Smooth muscle cell (in vitro differentiated cells): ENCODE measurements around the gene SYNPR. TPM values are rescaled to one million over a fixed set of nuclear protein-coding genes. Genes with fewer than 3 reads are reported as not detected.

ENCODE experiments used
- DNase-seq: peaks from one replicate; lab custom pipeline; 2025; ENCODE audit not compliant: unreplicated experiment; lab: John Stamatoyannopoulos, UW
- H2AFZ ChIP-seq: fragments of 200-600 bp; sonication (generic); 2 replicates; pipeline ENCODE4 v1.6.0; 2016; ENCODE audit warnings: antibody characterized with exemption, low read depth, mild to moderate bottlenecking
- H3F3A ChIP-seq: fragments of 200-600 bp; sonication (generic); 2 replicates; pipeline ENCODE4 v1.6.0; 2017; ENCODE audit warnings: antibody characterized with exemption, low read depth
- H3K27ac ChIP-seq: fragments of 200-600 bp; sonication (generic); 2 replicates; pipeline ENCODE4 v1.5.1; 2016; ENCODE audit warnings: low read depth, mild to moderate bottlenecking
- H3K27me3 ChIP-seq: fragments of 200-600 bp; sonication (generic); 2 replicates; pipeline ENCODE4 v1.6.1; 2016; ENCODE audit warnings: low read depth, mild to moderate bottlenecking
- H3K36me3 ChIP-seq: fragments of 200-600 bp; sonication (generic); 2 replicates; pipeline ENCODE4 v1.5.1; 2016; ENCODE audit warnings: low read depth
- H3K4me1 ChIP-seq: fragments of 200-600 bp; sonication (generic); 2 replicates; pipeline ENCODE4 v1.5.1; 2016; ENCODE audit warnings: low read depth
- H3K4me2 ChIP-seq: fragments of 200-600 bp; sonication (generic); 2 replicates; pipeline ENCODE4 v1.6.0; 2016; ENCODE audit warnings: mild to moderate bottlenecking
- H3K4me3 ChIP-seq: fragments of 200-600 bp; sonication (generic); 2 replicates; pipeline ENCODE4 v1.5.1; 2016; ENCODE audit warnings: mild to moderate bottlenecking
- H3K79me2 ChIP-seq: fragments of 200-600 bp; sonication (generic); 2 replicates; pipeline ENCODE4 v1.6.0; 2016; ENCODE audit warnings: low read depth, mild to moderate bottlenecking
- H3K9ac ChIP-seq: fragments of 200-600 bp; sonication (generic); 2 replicates; pipeline ENCODE4 v1.6.0; 2016; ENCODE audit warnings: low read depth
- H3K9me3 ChIP-seq: fragments of 200-600 bp; sonication (generic); replicated peaks from 2 replicates; pipeline ENCODE4 v1.5.1; 2016; ENCODE audit warnings: low read depth
- H4K20me1 ChIP-seq: fragments of 200-600 bp; sonication (generic); 2 replicates; pipeline ENCODE4 v1.6.0; 2016; ENCODE audit warnings: low read depth
- WGBS: methylation state at CpG from one replicate; pipeline ENCODE4 v1.1.7; 2016; ENCODE audit warnings: low lambda C conversion rate; 5-methylcytosine and 5-hydroxymethylcytosine counted together
- polyA plus RNA-seq: library from polyadenylated mRNA; unstranded; fragments of >200 nt; fragmentation: Nextera tagmentation; extraction: Ambion mirVana; gene quantifications from 2 replicates; pipeline ENCODE4 v1.2.1, GENCODE V29; 2016
- total RNA-seq: library from RNA; depleted of rRNA; stranded (reverse); fragments of >200 nt; gene quantifications from 2 replicates; pipeline ENCODE4 v1.2.3, GENCODE V29; 2014
- TF ChIP-seq, protein P1 (sequence below): fragments of 200-600 bp; sonication (generic); IDR thresholded peaks from 2 replicates; pipeline ENCODE4 v1.5.1; 2017; ENCODE audit warnings: borderline replicate concordance, mild to moderate bottlenecking, antibody characterized with exemption; ENCODE audit not compliant: insufficient read depth, poor library complexity, severe bottlenecking

The SYNPR gene
- total and polyA plus RNA-seq, 2 experiments from 2014 or later = not detected

DNA sequence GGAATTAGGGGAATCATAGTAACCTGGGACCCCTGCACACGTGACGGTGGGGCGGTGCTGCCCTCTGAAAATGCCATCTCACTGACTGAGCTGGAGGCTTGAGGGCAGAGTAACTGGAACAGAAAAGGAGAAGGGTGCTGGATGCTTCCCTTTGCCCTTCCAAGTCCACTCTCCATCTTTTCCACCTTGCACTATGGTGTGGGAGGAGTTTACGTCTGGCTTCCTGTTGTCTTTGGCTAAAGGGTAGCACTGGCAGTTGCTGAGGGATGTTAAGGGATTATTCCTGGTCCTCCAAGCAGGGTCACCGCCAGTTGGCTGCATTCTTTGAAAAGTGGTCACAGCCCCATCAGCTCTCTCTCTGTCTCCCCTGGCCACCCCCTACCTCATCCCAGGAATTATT lies 245.0 kb downstream of the SYNPR start:
- WGBS = 76% methylated on average over 5 of the region's 5 CpGs
- no peaks in the 10 kb centered on the region for H4K20me1 ChIP-seq
- H3K9ac ChIP-seq = no peak overlapping the region
- no peaks in the 10 kb centered on the region for H3K79me2 ChIP-seq
- no peaks in the 10 kb centered on the region for H3K36me3 ChIP-seq
- no peaks in the 10 kb centered on the region for H3F3A ChIP-seq
- H3K4me2 ChIP-seq = no peak overlapping the region
- no peaks in the 10 kb centered on the region for H3K4me1 ChIP-seq
- no peak overlapping the region for H3K4me3 ChIP-seq
- H3K27ac ChIP-seq = no peak overlapping the region
- H2AFZ ChIP-seq = no peak overlapping the region
- no peak for DNase-seq
- H3K27me3 ChIP-seq = peaks cover 12% of the 10 kb centered on the region
- TF ChIP-seq, protein P1, sequence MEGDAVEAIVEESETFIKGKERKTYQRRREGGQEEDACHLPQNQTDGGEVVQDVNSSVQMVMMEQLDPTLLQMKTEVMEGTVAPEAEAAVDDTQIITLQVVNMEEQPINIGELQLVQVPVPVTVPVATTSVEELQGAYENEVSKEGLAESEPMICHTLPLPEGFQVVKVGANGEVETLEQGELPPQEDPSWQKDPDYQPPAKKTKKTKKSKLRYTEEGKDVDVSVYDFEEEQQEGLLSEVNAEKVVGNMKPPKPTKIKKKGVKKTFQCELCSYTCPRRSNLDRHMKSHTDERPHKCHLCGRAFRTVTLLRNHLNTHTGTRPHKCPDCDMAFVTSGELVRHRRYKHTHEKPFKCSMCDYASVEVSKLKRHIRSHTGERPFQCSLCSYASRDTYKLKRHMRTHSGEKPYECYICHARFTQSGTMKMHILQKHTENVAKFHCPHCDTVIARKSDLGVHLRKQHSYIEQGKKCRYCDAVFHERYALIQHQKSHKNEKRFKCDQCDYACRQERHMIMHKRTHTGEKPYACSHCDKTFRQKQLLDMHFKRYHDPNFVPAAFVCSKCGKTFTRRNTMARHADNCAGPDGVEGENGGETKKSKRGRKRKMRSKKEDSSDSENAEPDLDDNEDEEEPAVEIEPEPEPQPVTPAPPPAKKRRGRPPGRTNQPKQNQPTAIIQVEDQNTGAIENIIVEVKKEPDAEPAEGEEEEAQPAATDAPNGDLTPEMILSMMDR = no peak
- no peaks in the 10 kb centered on the region for H3K9me3 ChIP-seq

DNA sequence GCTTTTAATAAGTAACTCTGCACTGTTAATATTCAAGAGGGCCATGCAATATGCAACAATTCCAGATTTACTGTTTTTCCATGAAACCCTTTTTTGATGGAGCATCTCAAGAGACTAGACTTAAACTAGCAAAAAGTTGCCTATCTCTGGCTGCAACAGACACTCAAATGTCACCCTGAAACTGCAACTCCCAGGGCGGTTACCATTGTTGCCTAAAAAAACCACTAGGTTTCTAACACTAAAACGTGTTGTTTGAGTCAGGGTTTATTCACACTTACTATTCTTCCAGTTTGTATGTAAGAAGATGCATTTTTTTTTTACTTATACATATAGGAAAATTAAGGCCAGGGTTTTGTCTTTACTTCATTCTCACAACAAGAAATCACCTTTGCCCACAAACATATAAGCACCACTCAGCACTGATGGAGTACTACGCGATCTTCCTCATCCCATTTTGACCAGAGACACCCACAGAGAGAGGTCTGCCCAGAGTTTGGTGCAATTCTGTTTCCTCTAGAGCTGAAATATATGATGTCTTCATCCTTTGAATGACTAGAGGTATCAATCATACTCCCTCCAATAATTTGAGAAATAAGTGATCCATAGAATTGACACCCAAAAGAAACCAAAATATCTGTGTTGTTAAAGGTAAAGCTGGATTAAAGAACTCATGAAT lies 250.4 kb downstream of the SYNPR start:
- H2AFZ ChIP-seq = no peak overlapping the region
- H3K9ac ChIP-seq = no peak overlapping the region
- 81% methylated on average over 4 of the region's 4 CpGs for WGBS
- TF ChIP-seq, protein P1 = no peak
- H3K36me3 ChIP-seq = no peaks in the 10 kb centered on the region
- H3K4me1 ChIP-seq = no peaks in the 10 kb centered on the region
- H3K27me3 ChIP-seq = peaks cover 12% of the 10 kb centered on the region
- H3K9me3 ChIP-seq = no peaks in the 10 kb centered on the region
- H3K79me2 ChIP-seq = no peaks in the 10 kb centered on the region
- no peak overlapping the region for H3K27ac ChIP-seq
- DNase-seq = no peak
- H4K20me1 ChIP-seq = no peaks in the 10 kb centered on the region
- H3F3A ChIP-seq = no peaks in the 10 kb centered on the region
- H3K4me2 ChIP-seq = no peak overlapping the region
- H3K4me3 ChIP-seq = no peak overlapping the region

DNA sequence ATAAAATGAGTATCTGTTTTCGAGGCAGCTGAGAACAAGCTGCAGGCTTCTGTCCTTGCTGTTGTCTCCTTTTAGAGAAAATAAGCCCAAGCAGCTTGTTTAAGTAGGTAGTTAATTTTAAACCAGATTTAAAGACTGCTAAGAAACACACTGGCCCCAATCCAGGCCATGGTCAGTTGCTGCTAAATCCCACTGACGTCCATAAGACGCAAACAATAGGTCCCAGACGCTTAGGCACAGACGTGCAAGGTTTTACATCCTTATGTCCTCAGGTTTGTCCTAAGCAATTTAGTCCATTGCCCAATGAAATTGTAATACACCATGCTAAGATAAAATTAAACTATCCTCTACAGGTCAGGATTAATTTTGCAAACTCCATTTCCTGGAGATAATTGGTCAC lies 254.4 kb downstream of the SYNPR start:
- H3K36me3 ChIP-seq = no peaks in the 10 kb centered on the region
- H3K9ac ChIP-seq = no peak overlapping the region
- no peak overlapping the region for H3K4me3 ChIP-seq
- H4K20me1 ChIP-seq = no peaks in the 10 kb centered on the region
- H3F3A ChIP-seq = no peaks in the 10 kb centered on the region
- no peaks in the 10 kb centered on the region for H3K9me3 ChIP-seq
- WGBS = 85% methylated on average over 5 of the region's 5 CpGs
- H3K4me2 ChIP-seq = no peak overlapping the region
- no peak overlapping the region for H3K27ac ChIP-seq
- TF ChIP-seq, protein P1 = no peak
- no peaks in the 10 kb centered on the region for H3K79me2 ChIP-seq
- H2AFZ ChIP-seq = no peak overlapping the region
- DNase-seq = no peak
- no peaks in the 10 kb centered on the region for H3K4me1 ChIP-seq
- H3K27me3 ChIP-seq = no peaks in the 10 kb centered on the region

DNA sequence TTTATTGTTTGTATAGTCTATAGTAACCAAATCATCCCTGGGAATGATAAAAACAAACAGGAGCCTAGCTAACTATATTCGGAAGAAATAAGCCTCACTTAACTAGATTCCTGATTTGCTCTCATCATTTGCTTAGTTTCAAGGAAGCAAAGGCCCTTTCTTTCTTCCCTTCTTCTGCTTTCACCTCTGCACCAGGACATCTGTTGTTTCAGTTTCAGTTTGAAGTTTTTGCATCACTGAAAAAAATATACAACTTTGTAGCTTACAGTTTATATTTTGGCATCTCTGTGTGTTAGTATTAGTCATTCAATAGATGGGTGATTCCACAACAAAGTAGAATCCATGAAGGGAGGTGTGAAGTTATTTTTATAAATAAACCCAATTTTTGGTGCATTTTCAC lies 260.8 kb downstream of the SYNPR start:
- Histone ChIP-seq H3K4me2 (no peak overlapping the region), H3K4me3 (no peak overlapping the region), H2AFZ (no peak overlapping the region), H3K27ac (no peak overlapping the region), H3K4me1 (no peaks in the 10 kb centered on the region), H3K79me2 (no peaks in the 10 kb centered on the region), H3K9ac (no peak overlapping the region), H3F3A (no peaks in the 10 kb centered on the region), H3K9me3 (no peaks in the 10 kb centered on the region), H4K20me1 (no peaks in the 10 kb centered on the region), H3K36me3 (no peaks in the 10 kb centered on the region), H3K27me3 (peaks cover 9% of the 10 kb centered on the region)
- 94% methylated on average over 1 of the region's 1 CpG for WGBS
- TF ChIP-seq, protein P1 = no peak
- no peak for DNase-seq
